Measurements from ENCODE around the gene COCH.

Gene COCH

GRCh38 chr14:30874120-30874998 lies at the start of gene COCH:
COCH (plus strand) TSS chr14:30874559; CDS start chr14:30874939, 380 bp downstream.
- DNase-seq (ENCODE audit: low read depth): no peak
- H3K4me3 ChIP-seq (ENCODE audit: low read depth, low read length): peak within 1 kb of the TSS; percentile 54

- no peak for DNase-seq (ENCODE audit: low read depth)
- H3K4me3 ChIP-seq (ENCODE audit: low read depth, low read length): no peak overlapping the region
Observed at GRCh38 chr14:30826070-30826469, 48.3 kb upstream of the COCH start.

- DNase-seq (ENCODE audit: low read depth): no peak
- H3K4me3 ChIP-seq (ENCODE audit: low read depth, low read length): no peak overlapping the region
Observed at GRCh38 chr14:30829853-30830252, 44.5 kb upstream of the COCH start.

GRCh38 chr14:30834353-30834752 lies 40.0 kb upstream of the COCH start:
- no peak overlapping the region for H3K4me3 ChIP-seq (ENCODE audit: low read depth, low read length)
- no peak for DNase-seq (ENCODE audit: low read depth)

GRCh38 chr14:30838351-30838750 lies 36.0 kb upstream of the COCH start:
- no peak for DNase-seq (ENCODE audit: low read depth)
- no peak overlapping the region for H3K4me3 ChIP-seq (ENCODE audit: low read depth, low read length)

GRCh38 chr14:30840086-30840779 lies 34.1 kb upstream of the COCH start:
- H3K4me3 ChIP-seq (ENCODE audit: low read depth, low read length): no peak overlapping the region
- no peak for DNase-seq (ENCODE audit: low read depth)

- H3K4me3 ChIP-seq (ENCODE audit: low read depth, low read length): no peak overlapping the region
- DNase-seq (ENCODE audit: low read depth): no peak
Observed at GRCh38 chr14:30842431-30842830, 31.9 kb upstream of the COCH start.

GRCh38 chr14:30848449-30849240 lies 25.7 kb upstream of the COCH start:
- peak; percentile 11 for DNase-seq (ENCODE audit: low read depth)

GRCh38 chr14:30849354-30849753 lies 25.0 kb upstream of the COCH start:
- no peak overlapping the region for H3K4me3 ChIP-seq (ENCODE audit: low read depth, low read length)

More at GRCh38 chr14:30848449-30849240, 25.7 kb upstream of the COCH start:
- H3K4me3 ChIP-seq (ENCODE audit: low read depth, low read length): no peak overlapping the region

GRCh38 chr14:30849983-30850382 lies 24.4 kb upstream of the COCH start:
- H3K4me3 ChIP-seq (ENCODE audit: low read depth, low read length): no peak overlapping the region

More at GRCh38 chr14:30849354-30849753, 25.0 kb upstream of the COCH start:
- no peak for DNase-seq (ENCODE audit: low read depth)

GRCh38 chr14:30853946-30854345 lies 20.4 kb upstream of the COCH start:
- DNase-seq (ENCODE audit: low read depth): no peak

More at GRCh38 chr14:30849983-30850382, 24.4 kb upstream of the COCH start:
- no peak for DNase-seq (ENCODE audit: low read depth)

GRCh38 chr14:30854492-30854891 lies 19.9 kb upstream of the COCH start:
- H3K4me3 ChIP-seq (ENCODE audit: low read depth, low read length): no peak overlapping the region
- DNase-seq (ENCODE audit: low read depth): no peak

More at GRCh38 chr14:30853946-30854345, 20.4 kb upstream of the COCH start:
- no peak overlapping the region for H3K4me3 ChIP-seq (ENCODE audit: low read depth, low read length)

- no peak overlapping the region for H3K4me3 ChIP-seq (ENCODE audit: low read depth, low read length)
- no peak for DNase-seq (ENCODE audit: low read depth)
Observed at GRCh38 chr14:30855345-30856037, 18.9 kb upstream of the COCH start.

GRCh38 chr14:30861200-30861599 lies 13.2 kb upstream of the COCH start:
- no peak for DNase-seq (ENCODE audit: low read depth)

GRCh38 chr14:30864934-30865333 lies 9.4 kb upstream of the COCH start:
- no peak overlapping the region for H3K4me3 ChIP-seq (ENCODE audit: low read depth, low read length)
- DNase-seq (ENCODE audit: low read depth): no peak

More at GRCh38 chr14:30861200-30861599, 13.2 kb upstream of the COCH start:
- H3K4me3 ChIP-seq (ENCODE audit: low read depth, low read length): no peak overlapping the region

GRCh38 chr14:30868736-30869135 lies 5.6 kb upstream of the COCH start:
- H3K4me3 ChIP-seq (ENCODE audit: low read depth, low read length): no peak overlapping the region
- DNase-seq (ENCODE audit: low read depth): no peak

GRCh38 chr14:30869551-30870155 lies 4.7 kb upstream of the COCH start:
- no peak for DNase-seq (ENCODE audit: low read depth)

GRCh38 chr14:30872602-30873001 lies 1.8 kb upstream of the COCH start:
- no peak overlapping the region for H3K4me3 ChIP-seq (ENCODE audit: low read depth, low read length)
- DNase-seq (ENCODE audit: low read depth): no peak

More at GRCh38 chr14:30869551-30870155, 4.7 kb upstream of the COCH start:
- H3K4me3 ChIP-seq (ENCODE audit: low read depth, low read length): no peak overlapping the region
